GM12801 (cell line): ENCODE data around the gene HTT.

Source experiments
- CTCF ChIP-seq: IDR thresholded peaks from one replicate; pipeline ENCODE4 v1.5.1; 2011; ENCODE audit warnings: control low read depth; ENCODE audit not compliant: insufficient read length; ENCODE audit errors: extremely low read depth

Gene HTT

GRCh38 chr4:3229328-3229727, 154.8 kb downstream of the HTT start:
- no peak for TF ChIP-seq CTCF

- TF ChIP-seq CTCF: no peak
Measured at GRCh38 chr4:3229964-3230363, 155.5 kb downstream of the HTT start.

- no peak for TF ChIP-seq CTCF
Measured at GRCh38 chr4:3231471-3231870, 157.0 kb downstream of the HTT start.

- TF ChIP-seq CTCF: no peak
Measured at GRCh38 chr4:3232001-3232400, 157.5 kb downstream of the HTT start.

DNA sequence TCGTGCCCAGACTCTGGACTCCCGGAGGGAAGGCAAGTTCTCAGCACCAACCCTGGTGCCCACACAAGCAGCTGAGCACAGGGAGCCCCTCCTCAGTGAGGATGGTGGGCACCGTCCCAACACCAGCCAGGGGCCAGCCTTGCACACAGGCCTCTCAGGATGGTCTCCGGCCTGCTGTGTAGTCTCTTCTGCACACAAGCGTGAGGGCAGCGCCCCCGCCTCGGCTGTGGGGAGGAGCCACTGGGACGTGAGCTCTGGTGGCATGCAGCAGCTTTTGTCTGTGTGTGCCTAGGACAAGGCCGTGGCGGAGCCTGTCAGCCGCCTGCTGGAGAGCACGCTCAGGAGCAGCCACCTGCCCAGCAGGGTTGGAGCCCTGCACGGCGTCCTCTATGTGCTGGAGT, 158.4 kb downstream of the HTT start:
- TF ChIP-seq CTCF: no peak

DNA sequence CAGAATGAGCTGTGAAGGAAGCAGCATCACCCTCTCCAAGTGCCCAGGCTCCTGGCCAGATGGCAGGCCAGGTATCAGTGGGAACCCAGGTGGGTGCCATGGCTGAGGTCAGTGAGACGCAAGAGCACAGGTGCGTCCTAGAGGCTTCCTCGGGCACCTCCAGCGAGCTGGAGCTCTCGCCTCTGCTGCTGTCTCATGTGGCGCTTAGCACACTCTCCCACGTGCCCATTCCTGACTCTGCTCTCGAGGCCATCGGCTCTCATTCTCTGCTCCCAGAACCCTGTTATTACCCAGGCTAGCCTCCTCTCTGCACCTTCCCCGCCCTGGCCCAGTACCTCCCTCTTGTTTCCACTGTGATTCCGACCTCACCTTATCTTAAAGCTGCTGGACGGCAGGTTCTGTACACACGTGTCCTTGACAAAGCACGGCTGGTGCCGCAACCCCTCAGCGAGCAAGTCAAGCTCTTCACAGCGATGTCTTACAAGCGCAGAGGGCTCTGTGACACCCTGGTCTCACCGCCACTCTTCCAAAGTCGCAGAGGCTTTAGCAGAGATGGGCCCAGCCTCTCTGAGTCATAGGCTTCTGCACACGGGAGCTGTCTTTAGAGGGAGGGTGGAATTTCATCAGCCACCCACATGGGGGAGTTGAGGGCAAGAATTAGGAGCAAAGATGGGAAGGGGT, 159.1 kb downstream of the HTT start:
- no peak for TF ChIP-seq CTCF

- no peak for TF ChIP-seq CTCF
Measured at GRCh38 chr4:3234171-3235029, 159.9 kb downstream of the HTT start.
